ENCODE measurements around the gene LCE3D.
A peak's percentile ranks its signal among the peaks of the same experiment; 100 is the strongest.

LCE3D gene

GRCh38 chr1:152535774-152536173 is 44.5 kb downstream of the LCE3D start:
- DNase-seq (ENCODE audit: low read depth), result no peak
- no peak overlapping the region for H3K4me3 ChIP-seq (ENCODE audit: low read depth, low read length)
- TF ChIP-seq CTCF (IDR thresholded peaks at IDR 0.05; ENCODE audit: control insufficient read depth, extremely low read depth, insufficient read depth), result no peak

- peak; percentile 23 for DNase-seq (ENCODE audit: low read depth)
- no peak overlapping the region for H3K4me3 ChIP-seq (ENCODE audit: low read depth, low read length)
- TF ChIP-seq CTCF (IDR thresholded peaks at IDR 0.05; ENCODE audit: control insufficient read depth, extremely low read depth, insufficient read depth), result peak; percentile 92
Measured at GRCh38 chr1:152533327-152533938, 46.9 kb downstream of the LCE3D start.
